Transverse colon (tissue), 4 donors: ENCODE results near the gene NRG2.

ENCODE experiments used
- POLR2AphosphoS5 ChIP-seq, 3 donors: sonication (generic); formaldehyde crosslinking; IDR thresholded peaks; one replicate each; pipeline ENCODE4 v1.6.1; 2016; ENCODE audit warnings: antibody characterized with exemption in 3 of 3
- TF ChIP-seq, protein P1 (sequence below), 5 experiments: fragments of 200-600 bp in 3 of 5; fragments of 450-650 bp in 2 of 5; sonication (generic) in 3 of 5; IDR thresholded peaks; 1 replicate in 2 of 5; 2 replicates in 3 of 5; pipeline ENCODE4 v1.5.1; 2016 to 2017; ENCODE audit warnings: antibody characterized with exemption in 5 of 5, inconsistent platforms in 3 of 5, mild to moderate bottlenecking in 2 of 5, moderate library complexity in 1 of 5

- no peak for TF ChIP-seq POLR2AphosphoS5 (IDR thresholded peaks at IDR 0.05)
- TF ChIP-seq, protein P1, sequence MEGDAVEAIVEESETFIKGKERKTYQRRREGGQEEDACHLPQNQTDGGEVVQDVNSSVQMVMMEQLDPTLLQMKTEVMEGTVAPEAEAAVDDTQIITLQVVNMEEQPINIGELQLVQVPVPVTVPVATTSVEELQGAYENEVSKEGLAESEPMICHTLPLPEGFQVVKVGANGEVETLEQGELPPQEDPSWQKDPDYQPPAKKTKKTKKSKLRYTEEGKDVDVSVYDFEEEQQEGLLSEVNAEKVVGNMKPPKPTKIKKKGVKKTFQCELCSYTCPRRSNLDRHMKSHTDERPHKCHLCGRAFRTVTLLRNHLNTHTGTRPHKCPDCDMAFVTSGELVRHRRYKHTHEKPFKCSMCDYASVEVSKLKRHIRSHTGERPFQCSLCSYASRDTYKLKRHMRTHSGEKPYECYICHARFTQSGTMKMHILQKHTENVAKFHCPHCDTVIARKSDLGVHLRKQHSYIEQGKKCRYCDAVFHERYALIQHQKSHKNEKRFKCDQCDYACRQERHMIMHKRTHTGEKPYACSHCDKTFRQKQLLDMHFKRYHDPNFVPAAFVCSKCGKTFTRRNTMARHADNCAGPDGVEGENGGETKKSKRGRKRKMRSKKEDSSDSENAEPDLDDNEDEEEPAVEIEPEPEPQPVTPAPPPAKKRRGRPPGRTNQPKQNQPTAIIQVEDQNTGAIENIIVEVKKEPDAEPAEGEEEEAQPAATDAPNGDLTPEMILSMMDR (IDR thresholded peaks at IDR 0.05) = no peak
These were observed 167.1 kb downstream of the NRG2 start for GRCh38 chr5:139875957-139876356.
